GM04504 (cell line): ENCODE measurements around the gene CEND1.
A peak's percentile ranks its signal among the peaks of the same experiment; 100 is the strongest.

ENCODE experiments used
- DNase-seq: peaks from one replicate; pipeline ENCODE4 v3.0.0-alpha.2; 2012; ENCODE audit warnings: low read depth

CEND1 gene

DNA sequence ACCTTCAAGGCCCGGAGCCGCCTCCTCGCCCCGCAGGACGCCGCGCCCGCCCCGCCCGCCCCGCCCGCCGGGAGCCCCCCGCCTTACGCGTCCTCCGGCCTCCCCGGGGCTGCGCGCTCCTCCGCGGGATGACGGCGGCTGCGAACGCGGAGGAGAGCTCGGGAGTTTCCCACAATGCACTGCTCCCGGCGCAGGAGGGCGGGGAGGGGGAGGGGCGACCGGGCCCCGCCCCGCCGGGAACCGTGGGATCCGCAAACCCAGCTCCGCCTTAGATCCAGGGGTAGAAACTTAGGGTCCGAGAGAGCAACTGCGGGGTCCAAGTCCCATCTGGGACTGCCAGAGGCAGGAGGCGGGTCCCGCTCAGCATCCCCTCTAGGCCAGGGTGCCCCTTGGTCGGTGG lies at the start of gene CEND1:
Gene CEND1 (minus strand): TSS at position 148 of the 400 bp plus-strand sequence. CDS start 1,514 bp downstream, outside the sequence.
- DNase-seq, result peak; percentile 29

DNA sequence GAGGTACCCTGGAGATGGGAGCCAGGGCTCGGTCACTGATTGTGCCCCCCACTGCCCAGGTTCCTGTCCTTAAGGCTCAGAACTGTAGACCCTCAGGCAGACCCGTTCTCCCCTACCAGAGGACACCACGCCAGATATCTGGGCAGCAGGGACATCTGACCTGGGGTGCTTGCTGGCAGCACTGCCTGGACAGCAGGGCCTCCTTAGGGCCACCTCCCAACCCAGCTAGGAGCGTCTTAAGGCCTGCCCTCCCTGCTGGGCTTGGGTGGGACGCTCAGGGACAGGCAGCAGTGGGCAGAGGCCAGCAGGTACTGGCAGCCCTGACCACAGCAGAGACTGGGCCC lies 49.4 kb upstream of the CEND1 start:
- DNase-seq, result no peak

DNA sequence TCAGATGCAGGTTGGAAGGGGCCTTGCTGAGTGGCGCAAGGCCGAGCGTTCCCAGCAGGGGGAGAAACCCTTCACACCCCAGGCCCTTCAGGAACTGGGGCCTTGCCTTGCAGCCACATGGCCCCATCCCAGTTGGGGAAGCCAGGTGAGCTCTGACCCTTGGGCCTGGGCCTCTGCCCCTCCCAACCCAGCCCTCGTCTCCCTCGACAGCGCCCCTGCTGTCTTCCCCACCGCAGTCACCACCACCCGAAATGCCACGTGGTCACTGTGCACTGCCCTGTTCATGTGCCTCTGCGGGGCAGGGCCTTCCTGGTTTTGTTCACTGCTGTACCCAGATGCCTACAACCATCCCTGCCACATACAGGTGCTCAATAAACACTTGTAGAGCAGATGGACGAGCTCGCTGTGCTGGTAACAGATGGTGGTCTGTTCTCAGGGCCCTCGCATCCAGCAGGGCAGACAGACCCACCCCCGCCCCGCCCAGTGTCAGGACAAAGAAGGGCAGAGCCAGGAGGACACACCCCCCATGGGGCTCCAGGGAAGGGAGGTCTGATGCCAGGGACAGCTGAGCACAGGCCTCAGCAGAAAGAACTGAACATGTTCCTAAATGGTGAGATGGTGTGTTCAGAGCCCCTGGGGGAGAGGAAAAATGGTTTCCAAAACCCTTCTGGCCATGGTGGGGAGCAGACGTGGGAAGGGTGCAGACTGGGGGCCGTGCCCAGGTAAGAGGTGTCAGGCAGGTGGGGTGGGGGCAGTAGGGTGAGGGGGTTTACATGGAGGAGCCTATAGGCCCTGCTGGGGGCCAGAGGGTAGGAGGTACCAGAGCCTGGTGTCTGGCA lies 48.8 kb upstream of the CEND1 start:
- DNase-seq, result no peak

DNA sequence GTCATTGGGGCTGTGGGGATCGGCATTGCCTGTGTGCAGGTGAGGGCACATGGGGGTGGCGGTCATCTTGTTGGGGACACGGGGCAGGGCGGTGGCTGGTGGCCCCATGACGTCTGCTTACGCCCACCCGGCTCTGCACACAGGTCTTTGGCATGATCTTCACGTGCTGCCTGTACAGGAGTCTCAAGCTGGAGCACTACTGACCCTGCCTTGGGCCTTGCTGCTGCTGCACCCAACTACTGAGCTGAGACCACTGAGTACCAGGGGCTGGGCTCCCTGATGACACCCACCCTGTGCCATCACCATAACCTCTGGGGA lies 48.1 kb upstream of the CEND1 start:
- no peak for DNase-seq

DNA sequence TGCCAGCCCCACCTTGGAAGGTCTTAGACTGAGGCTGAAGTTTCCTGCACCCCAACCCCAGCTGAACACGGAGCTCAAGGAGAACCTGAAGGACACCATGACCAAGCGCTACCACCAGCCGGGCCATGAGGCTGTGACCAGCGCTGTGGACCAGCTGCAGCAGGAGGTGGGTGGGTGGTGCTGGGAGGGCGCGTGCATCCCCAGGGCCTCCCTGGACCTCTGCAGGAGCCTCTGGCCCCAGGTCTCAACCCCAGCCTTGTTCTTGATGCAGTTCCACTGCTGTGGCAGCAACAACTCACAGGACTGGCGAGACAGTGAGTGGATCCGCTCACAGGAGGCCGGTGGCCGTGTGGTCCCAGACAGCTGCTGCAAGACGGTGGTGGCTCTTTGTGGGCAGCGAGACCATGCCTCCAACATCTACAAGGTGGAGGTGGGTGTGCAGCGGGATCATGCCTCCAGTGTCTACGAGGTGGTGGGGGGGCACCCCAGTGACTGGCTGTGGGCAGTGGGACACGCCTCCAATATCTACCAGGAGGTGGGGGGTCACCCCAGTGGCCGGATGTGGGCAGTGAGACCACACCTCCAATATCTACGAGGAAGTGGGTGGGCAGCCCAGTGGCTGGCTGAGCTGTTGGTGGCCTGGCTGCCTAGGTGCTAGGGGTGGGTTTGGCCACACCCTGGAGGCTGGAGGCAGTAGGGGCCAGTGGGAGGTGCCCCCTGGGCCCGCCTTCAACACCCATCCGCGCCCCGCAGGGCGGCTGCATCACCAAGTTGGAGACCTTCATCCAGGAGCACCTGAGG lies 47.5 kb upstream of the CEND1 start:
- no peak for DNase-seq

DNA sequence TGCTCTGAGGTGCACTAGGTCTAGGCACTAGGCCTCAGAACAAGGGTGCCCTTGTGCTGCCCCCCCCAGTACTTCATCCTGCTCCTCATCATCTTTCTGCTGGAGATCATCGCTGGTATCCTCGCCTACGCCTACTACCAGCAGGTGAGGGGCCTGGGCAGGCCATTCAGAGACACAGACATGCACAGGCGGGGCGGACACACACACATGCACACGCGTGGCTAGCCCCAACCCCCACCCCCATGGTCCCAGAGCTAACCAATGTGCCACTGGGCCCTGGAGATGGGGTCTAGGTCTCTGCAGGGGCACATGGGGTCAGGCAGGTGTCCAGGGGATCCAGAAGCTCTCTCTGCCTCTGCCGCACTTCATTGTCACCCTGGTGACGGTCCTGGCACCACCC lies 46.8 kb upstream of the CEND1 start:
- no peak for DNase-seq

DNA sequence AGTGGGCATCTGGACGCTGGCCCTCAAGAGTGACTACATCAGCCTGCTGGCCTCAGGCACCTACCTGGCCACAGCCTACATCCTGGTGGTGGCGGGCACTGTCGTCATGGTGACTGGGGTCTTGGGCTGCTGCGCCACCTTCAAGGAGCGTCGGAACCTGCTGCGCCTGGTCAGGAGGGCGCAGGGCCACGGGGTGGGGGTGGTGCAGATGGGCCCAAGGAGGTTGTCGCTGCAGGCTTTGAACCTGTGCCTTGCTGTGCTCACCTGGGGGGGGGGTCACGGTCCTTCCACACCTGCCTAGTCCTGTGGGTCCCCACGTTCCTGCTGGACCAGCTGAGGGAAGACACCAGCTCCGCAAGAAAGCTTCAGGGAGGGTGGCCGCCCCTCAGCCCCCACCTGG lies 46.4 kb upstream of the CEND1 start:
- DNase-seq, result no peak

DNA sequence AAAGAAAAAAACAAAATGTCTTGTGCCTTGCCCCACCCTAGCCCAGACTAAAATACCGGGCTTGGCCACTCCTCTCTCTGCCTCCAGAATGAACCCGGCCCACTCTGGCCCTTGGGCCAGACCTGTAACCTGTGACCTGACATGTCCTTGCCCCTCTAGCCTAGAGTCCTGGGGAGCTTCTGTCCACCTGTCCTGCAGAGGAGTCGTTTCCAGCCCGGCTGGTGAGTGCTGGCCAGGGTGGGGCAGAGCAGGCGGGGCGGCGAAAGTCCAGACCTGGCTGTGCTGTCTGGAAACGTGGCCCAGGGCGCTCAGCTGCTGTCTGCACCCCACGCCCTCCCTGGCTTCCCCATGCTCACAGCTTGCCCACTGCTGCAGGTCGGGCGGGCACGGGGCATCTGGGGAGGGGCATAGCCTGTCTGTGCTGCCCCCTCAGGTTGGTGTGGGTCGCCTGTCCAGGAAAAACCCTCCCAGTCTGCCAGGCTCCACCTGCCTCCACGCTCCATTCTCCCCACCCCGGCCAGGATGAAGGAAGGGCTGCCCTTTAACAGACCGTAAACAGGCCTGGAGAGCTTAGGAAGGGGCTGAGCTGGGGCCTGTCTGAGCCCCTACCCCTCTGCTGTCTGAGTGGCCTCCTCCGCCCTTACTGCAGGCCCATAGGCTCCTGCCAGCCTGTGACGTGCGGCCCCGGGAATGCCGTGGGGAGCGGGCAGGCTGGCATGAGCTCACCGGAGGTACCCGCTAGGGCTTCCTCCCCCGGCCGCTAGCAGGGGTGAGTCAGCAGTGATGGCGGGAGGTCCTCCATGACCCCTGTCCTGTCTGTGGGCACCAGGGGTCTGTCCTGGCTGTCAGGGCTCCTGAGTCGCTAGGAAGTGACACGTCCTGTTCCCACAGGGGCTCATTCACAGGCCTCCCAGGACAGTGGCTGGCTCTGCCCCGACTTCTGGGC lies 44.8 kb upstream of the CEND1 start:
- no peak for DNase-seq

DNA sequence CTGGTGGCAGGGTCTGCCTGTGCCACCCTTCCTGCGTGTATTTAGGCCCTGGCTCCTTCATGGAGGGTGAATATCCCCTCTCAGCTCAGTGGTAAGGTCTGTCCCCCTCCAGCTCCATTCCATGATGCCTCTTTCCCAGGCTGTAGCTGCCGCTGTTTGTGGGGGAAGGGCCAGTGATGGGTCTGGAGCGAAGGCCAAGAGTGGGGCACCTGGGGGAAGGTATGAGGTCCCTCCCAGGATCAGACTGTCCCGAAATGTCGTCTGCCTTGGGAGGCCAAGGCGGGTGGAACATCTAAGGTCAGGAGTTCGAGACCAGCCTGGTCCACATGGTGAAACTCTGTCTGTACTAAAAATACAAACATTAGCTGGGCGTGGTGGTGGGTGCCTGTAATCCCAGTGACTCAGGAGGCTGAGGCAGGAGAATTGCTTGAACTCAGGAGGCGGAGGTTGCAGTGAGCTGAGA lies 44.0 kb upstream of the CEND1 start:
- no peak for DNase-seq

DNA sequence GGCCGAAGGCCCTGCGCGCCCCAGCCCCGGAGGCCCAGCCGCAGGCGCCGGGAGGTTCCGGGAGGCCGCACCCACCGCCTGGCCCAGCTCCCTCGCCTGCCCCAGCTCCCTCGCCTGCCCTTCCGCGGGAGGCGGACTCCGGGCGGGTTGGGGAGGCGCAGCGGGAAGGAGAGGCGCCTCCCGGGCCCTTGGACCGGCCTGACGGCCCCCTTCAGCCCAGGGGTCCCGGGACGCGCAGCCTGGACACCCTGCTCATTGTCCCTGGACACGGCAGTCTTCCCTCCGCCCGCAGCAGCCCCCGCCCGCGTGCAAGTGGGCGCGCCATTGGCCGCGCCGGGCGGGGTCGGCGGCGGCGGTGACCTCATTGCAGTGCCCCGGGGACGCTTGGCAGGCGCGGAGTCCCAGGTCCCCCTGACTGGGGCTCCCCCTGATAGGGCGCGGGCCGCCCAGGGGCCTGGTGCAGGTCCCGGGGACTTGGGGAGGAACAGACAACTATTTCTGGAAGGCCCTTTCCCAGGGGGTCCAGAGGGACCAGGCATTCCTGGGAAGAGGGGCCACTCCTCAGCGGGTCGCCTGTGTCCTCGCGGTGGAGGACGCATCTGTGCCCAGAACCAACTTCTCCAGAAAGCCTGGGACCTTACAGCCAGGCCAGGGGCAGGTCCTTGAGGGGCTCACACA lies 43.4 kb upstream of the CEND1 start:
- no peak for DNase-seq

DNA sequence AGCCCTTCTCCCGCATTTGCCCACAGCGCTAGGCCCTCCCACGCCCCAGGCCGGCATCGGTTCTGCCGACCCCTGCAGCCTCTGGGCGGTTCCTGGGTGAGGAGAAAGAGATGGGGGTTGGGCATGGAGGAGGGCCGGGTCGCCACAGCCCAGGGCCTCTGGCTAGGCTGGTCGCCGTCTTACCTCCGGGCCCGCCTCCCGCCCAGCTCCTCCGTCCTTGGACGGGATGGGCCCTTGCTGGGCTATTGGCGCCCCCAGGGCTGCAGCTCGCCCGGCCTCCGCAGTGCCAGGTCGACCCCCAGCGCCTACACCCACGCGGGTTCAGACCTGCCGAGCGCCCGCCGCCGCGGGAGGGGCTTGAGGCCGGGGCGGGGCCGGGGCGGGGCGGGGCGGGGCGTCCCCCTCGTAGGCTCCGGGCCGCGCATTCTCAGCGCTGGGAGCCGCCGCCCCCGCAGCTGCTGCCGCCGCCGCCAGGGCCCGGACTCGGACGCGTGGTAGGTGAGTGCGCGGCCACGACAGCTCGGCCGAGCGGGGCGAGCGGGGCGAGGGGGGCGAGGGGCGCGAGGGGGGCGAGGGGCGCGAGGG lies 42.7 kb upstream of the CEND1 start, which contains the start of gene CD151:
Gene CD151 (plus strand): TSS at position 424 of the 585 bp plus-strand sequence. CDS start 3,118 bp downstream, outside the sequence.
- DNase-seq, result no peak

DNA sequence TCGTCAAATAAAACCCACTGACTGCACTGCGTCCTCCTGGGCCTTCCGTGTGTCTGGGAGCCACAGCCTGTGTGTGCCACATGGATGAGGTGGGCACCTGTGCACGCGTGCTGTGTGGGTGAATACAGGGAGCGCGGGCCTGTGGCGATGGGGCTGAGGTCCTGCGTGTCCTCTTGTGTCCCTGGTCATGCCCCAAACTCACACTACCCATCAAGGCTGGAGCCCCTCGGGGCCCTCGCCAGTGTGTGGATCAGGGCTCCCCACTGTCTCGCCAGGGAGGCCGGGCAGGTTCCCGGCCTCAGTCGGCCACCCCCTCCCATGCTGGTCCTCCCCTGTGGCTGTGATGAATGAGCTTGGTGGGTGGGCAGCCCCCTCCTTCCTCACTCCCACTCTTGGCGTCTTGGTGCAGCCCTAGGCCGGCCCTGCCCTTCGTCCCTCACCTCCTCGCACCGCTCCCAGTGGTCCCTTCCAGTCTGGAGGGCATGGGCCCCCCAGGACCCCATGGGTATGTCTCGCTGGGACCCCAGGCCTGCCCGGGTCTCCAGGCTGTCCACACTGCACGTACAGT lies 42.2 kb upstream of the CEND1 start:
- DNase-seq, result no peak

DNA sequence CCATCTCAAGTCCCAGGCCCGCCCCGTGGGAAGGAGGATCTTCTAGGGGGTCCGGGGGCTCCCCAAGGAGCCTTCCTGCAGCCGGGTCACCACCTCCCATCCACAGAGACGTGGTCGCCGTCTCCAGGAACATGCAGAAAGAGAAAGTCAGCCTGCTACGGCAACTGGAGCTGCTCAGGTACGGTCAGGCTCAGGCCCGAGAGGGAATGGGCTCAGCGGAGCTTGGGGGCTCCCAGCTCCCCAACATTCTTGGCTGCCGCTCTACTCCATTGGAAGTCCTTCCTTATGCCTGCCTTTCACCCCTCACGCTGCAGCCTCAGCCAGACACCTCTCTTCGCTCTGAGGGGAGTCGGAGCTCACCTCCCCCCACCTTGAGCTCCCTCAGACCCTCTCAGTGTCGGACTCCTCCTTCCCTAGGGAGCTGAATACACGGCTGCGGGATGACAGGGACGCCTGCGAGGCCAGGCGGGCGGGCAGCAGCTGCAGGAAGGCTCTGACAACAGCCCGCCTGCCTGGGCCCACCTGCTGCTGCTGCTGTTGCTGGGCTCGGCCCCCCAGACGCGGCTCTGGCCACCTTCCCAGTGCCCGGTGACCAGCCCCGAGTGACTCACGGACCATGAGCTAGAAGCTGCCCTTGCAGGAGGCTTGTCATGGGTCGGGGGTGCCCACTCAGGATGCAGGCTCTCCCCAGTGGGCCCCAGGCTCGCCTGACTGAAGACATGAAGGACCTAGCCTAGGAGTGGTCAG lies 41.4 kb upstream of the CEND1 start:
- no peak for DNase-seq

DNA sequence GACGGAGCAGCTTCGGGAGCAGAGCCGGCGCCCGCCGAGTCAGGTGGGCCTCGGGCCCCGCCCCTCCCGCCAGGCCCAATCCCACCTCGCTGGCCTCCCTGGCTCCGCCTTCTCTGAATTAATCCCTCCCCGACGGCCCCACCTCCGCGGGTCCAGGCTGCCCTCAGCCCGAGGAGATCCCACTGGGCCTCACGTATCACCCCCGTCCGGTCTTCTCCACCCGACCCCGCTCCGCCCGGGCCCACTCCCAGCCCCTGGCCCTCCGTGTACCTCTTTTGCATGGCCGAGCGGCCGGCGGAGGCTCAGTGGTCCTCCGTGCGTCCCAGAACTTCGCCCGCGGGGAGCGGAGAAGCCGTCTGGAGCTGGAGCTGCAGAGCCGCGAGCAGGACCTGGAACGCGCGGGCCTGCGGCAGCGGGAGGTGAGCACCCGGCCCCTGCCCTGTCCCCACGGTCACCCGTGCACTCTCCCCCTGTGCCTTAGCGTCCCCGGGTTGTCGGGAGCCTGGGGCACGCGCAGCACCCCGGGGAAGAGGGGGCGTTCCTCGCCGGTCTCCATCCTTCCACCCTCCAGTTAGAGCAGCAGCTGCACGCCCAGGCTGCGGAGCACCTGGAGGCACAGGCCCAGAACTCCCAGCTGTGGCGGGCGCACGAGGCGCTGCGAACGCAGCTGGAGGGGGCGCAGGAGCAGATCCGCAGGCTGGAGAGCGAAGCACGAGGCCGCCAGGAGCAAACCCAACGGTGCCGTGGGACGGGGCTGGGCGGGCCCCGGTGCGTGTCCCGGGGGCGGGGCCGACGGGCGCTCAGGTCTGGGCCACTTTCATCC lies 40.6 kb upstream of the CEND1 start:
- DNase-seq, result no peak

DNA sequence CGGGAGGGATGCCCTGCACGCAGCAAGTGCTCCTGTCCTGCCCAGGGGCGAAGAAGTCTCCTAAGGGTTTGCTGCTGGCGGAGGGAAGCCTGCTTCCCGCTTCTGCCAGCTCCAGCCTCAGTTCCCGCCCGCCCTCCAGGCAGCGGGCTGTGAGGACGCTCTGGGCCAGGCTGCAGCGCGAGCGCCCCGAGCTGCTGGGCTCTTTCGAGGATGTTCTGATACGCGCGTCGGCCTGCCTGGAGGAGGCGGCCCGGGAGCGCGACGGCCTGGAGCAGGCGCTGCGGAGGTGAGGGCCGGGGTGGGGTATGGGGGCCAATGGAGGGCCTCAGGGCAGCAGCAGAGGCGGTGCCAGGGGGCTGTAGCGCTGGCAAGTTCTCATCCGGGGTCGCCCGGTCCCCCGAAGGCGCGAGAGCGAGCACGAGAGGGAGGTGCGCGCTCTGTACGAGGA lies 40.0 kb upstream of the CEND1 start:
- DNase-seq, result no peak

DNA sequence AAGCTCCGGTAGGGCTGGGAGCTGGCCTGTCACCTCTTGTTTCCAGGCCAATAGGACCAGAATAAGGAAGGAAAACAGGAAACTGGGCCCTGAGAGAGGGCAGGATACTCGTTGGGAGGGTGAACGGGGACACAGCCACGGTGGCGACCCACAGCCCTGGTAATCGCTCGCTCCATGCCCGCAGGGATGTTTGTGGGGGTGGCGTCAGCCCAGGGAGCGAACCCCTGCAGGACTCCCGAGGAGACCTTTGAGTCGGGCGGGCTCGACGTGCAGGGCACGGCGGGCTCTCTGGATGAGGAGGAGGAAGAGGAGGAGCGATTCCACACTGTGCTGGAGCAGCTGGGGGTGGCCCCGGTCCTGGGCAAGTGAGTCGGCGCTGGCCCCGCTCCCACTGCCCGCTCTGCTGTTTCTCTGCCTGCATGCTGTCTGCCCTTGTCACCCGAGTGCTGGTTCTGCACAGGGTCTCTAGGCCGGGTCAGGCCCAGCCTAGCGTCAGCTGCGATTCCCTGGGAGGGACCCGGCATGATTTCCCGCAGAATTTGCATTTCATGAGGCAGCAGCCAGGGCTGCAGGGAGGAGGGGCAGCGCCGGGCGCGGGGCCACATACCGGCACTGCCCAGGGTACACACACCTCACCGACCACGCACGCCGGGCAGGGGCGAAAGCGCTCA lies 39.4 kb upstream of the CEND1 start:
- no peak for DNase-seq

DNA sequence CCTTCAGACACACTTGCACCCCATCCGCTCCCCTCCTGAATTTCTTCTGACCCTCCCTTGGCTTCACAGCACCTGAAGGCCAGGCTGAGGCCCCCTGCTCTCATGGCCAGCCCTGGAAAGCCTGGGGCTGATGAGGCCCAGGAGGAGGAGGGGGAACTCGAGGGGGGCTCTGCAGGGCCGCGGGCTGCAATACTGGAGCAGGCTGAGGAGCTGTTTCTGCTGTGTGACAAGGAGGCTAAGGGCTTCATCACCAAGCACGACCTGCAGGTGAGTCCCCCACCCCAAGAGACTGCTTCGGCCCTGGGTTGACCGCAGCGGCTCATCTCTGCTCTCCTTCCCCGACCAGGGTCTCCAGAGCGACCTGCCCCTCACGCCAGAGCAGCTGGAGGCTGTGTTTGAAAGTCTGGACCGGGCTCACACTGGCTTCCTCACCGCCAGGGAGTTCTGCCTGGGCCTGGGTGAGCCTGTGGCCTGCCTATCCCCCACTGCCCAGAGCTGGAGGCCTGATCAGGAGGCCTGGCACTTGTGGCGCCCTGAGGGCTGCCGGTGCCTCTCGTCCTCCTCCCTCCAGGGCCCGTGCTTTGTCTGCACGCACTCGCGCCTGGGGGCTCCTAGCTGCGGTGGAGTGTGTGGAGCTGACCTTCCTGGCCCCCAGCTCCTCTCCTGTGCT lies 38.8 kb upstream of the CEND1 start:
- no peak for DNase-seq

DNA sequence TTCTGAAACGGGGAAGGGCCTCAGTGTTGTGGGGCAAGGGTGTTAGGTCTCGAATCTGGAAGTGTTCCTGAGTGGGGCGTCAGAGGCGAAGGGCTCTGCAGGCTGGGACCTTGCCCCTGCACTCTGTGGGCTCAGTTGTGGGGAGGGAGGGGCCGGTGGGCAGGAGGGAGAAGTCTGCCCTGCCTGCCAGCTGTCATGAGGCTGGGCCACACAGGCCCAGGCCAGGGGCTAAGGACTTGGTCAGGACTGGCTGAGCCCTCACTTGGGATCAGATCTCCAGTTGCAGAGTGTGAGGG lies 38.0 kb upstream of the CEND1 start, which contains the start of gene CRACR2B:
Gene CRACR2B (plus strand): TSS at position 23 of the 296 bp plus-strand sequence. CDS start 689 bp downstream, outside the sequence.
- DNase-seq, result no peak
